Astrocyte (in vitro differentiated cells and primary cell): ENCODE measurements around the gene CCDC91. TPM values are rescaled to one million over a fixed set of nuclear protein-coding genes. Genes with fewer than 3 reads are reported as not detected.

ENCODE experiments used
- DNase-seq: peaks from one replicate; pipeline ENCODE4 v3.0.0-alpha.2; 2010; ENCODE audit warnings: low read depth
- FAIRE-seq: peaks from 2 replicates; lab custom pipeline; 2011; peaks lifted over from hg19 to GRCh38; lab: Jason Lieb, UNC
- H2AFZ ChIP-seq: 2 replicates; pipeline ENCODE4 v1.6.0; 2012; ENCODE audit warnings: low read depth, low read length, inconsistent platforms
- H3K27ac ChIP-seq: 2 replicates; pipeline ENCODE4 v1.5.1; 2011; ENCODE audit warnings: low read depth, low read length, inconsistent platforms
- H3K27me3 ChIP-seq: 2 replicates; pipeline ENCODE4 v1.6.0; 2011; ENCODE audit warnings: low read length, inconsistent platforms; ENCODE audit not compliant: insufficient read depth
- H3K36me3 ChIP-seq: 2 replicates; pipeline ENCODE4 v1.5.1; 2011; ENCODE audit warnings: low read length, inconsistent platforms; ENCODE audit not compliant: insufficient read depth
- H3K4me1 ChIP-seq: 2 replicates; pipeline ENCODE4 v1.5.1; 2011; ENCODE audit warnings: low read length, inconsistent platforms; ENCODE audit not compliant: insufficient read depth
- H3K4me2 ChIP-seq: 2 replicates; pipeline ENCODE4 v1.6.0; 2012; ENCODE audit warnings: low read length, inconsistent platforms
- H3K4me3 ChIP-seq: 2 replicates; pipeline ENCODE4 v1.5.1; 2011; ENCODE audit warnings: low read depth, mild to moderate bottlenecking, low read length, inconsistent platforms; ENCODE audit not compliant: insufficient read depth
- H3K79me2 ChIP-seq: 2 replicates; pipeline ENCODE4 v1.6.0; 2012; ENCODE audit warnings: mild to moderate bottlenecking, low read length, inconsistent platforms; ENCODE audit not compliant: insufficient read depth
- H3K9ac ChIP-seq: 2 replicates; pipeline ENCODE4 v1.6.0; 2012; ENCODE audit warnings: mild to moderate bottlenecking, low read length, inconsistent platforms
- H3K9me3 ChIP-seq: 2 replicates; pipeline ENCODE4 v1.5.1; 2012; ENCODE audit warnings: low read depth, mild to moderate bottlenecking, low read length, inconsistent platforms; ENCODE audit not compliant: insufficient read depth
- H4K20me1 ChIP-seq: 2 replicates; pipeline ENCODE4 v1.6.0; 2012; ENCODE audit warnings: low read length, inconsistent platforms; ENCODE audit not compliant: insufficient read depth
- H3K27ac Mint-ChIP-seq: one replicate; pipeline ENCODE4 v1.8.0; 2021; ENCODE audit warnings: mild to moderate bottlenecking, mixed read lengths; ENCODE audit not compliant: unreplicated experiment
- H3K27me3 Mint-ChIP-seq: one replicate; pipeline ENCODE4 v1.8.0; 2021; ENCODE audit warnings: low read depth, mixed read lengths; ENCODE audit not compliant: unreplicated experiment
- H3K36me3 Mint-ChIP-seq: one replicate; pipeline ENCODE4 v1.8.0; 2021; ENCODE audit warnings: low read depth, mixed read lengths; ENCODE audit not compliant: unreplicated experiment
- H3K4me1 Mint-ChIP-seq: one replicate; pipeline ENCODE4 v1.8.0; 2021; ENCODE audit warnings: low read depth, mixed read lengths; ENCODE audit not compliant: unreplicated experiment
- H3K4me3 Mint-ChIP-seq: one replicate; pipeline ENCODE4 v1.8.0; 2021; ENCODE audit warnings: mild to moderate bottlenecking, moderate library complexity, mixed read lengths; ENCODE audit not compliant: unreplicated experiment
- H3K9me3 Mint-ChIP-seq: one replicate; pipeline ENCODE4 v1.8.0; 2021; ENCODE audit warnings: mild to moderate bottlenecking, mixed read lengths; ENCODE audit not compliant: unreplicated experiment
- CTCF ChIP-seq: IDR thresholded peaks from 2 replicates; pipeline ENCODE4 v1.5.1; 2011; ENCODE audit warnings: low read depth, mild to moderate bottlenecking, inconsistent platforms, low read length, moderate library complexity; ENCODE audit not compliant: insufficient read depth
- EZH2 ChIP-seq: IDR thresholded peaks from 2 replicates; pipeline ENCODE4 v1.6.1; 2012; ENCODE audit warnings: mild to moderate bottlenecking, low read length, inconsistent platforms; ENCODE audit not compliant: insufficient read depth
- total RNA-seq: library from RNA; stranded (reverse); gene quantifications from 2 replicates; pipeline ENCODE4 v1.2.1, GENCODE V29; 2021

Gene CCDC91
- total RNA-seq, 1 donor from 2014 or later = 19.3 TPM

- Mint-ChIP-seq H3K4me1 (no peaks in the 10 kb centered on the region), H3K4me3 (no peak overlapping the region), H3K36me3 (peaks cover 3% of the 10 kb centered on the region), H3K27me3 (no peaks in the 10 kb centered on the region), H3K9me3 (no peaks in the 10 kb centered on the region), H3K27ac (no peak overlapping the region)
- Histone ChIP-seq H3K9ac (no peak overlapping the region), H3K27ac (no peak overlapping the region), H3K36me3 (no peaks in the 10 kb centered on the region), H4K20me1 (no peaks in the 10 kb centered on the region), H3K4me2 (no peak overlapping the region), H3K9me3 (no peaks in the 10 kb centered on the region), H2AFZ (no peak overlapping the region), H3K4me1 (no peaks in the 10 kb centered on the region), H3K4me3 (no peak overlapping the region), H3K27me3 (no peaks in the 10 kb centered on the region), H3K79me2 (no peaks in the 10 kb centered on the region)
- no peak for FAIRE-seq
- DNase-seq = no peak
- no peak for TF ChIP-seq CTCF
- no peak for TF ChIP-seq EZH2
Measured at GRCh38 chr12:28278499-28278898, 88.2 kb downstream of the CCDC91 start.

- H3K4me3 Mint-ChIP-seq = no peak overlapping the region
- H3K79me2 ChIP-seq = no peaks in the 10 kb centered on the region
- no peak for FAIRE-seq
- no peak overlapping the region for H3K27ac Mint-ChIP-seq
- H3K36me3 Mint-ChIP-seq = peaks cover 3% of the 10 kb centered on the region
- no peak overlapping the region for H2AFZ ChIP-seq
- H3K4me3 ChIP-seq = no peak overlapping the region
- H3K9ac ChIP-seq = no peak overlapping the region
- no peak for TF ChIP-seq EZH2
- TF ChIP-seq CTCF = no peak
- H3K4me2 ChIP-seq = no peak overlapping the region
- H3K27me3 ChIP-seq = no peaks in the 10 kb centered on the region
- no peaks in the 10 kb centered on the region for H4K20me1 ChIP-seq
- DNase-seq = no peak
- H3K4me1 ChIP-seq = no peaks in the 10 kb centered on the region
- H3K9me3 ChIP-seq = no peaks in the 10 kb centered on the region
- no peaks in the 10 kb centered on the region for H3K9me3 Mint-ChIP-seq
- H3K27ac ChIP-seq = no peak overlapping the region
- no peaks in the 10 kb centered on the region for H3K27me3 Mint-ChIP-seq
- H3K36me3 ChIP-seq = no peaks in the 10 kb centered on the region
- no peaks in the 10 kb centered on the region for H3K4me1 Mint-ChIP-seq
Measured at GRCh38 chr12:28278960-28279359, 88.7 kb downstream of the CCDC91 start.

- Mint-ChIP-seq H3K4me3 (no peak overlapping the region), H3K4me1 (no peaks in the 10 kb centered on the region), H3K27me3 (no peaks in the 10 kb centered on the region), H3K9me3 (peaks cover 16% of the 10 kb centered on the region), H3K36me3 (peaks cover 10% of the 10 kb centered on the region), H3K27ac (no peak overlapping the region)
- Histone ChIP-seq H3K4me1 (no peaks in the 10 kb centered on the region), H3K27ac (no peak overlapping the region), H3K9ac (no peak overlapping the region), H3K27me3 (no peaks in the 10 kb centered on the region), H3K4me3 (no peak overlapping the region), H3K79me2 (no peaks in the 10 kb centered on the region), H4K20me1 (no peaks in the 10 kb centered on the region), H3K4me2 (no peak overlapping the region), H3K9me3 (no peaks in the 10 kb centered on the region), H2AFZ (no peak overlapping the region), H3K36me3 (no peaks in the 10 kb centered on the region)
- TF ChIP-seq CTCF (no peak), EZH2 (no peak)
- DNase-seq = no peak
- FAIRE-seq = no peak
Measured at GRCh38 chr12:28286352-28286751, 96.1 kb downstream of the CCDC91 start.
